Measurements from ENCODE around the gene SNX6.

DNA sequence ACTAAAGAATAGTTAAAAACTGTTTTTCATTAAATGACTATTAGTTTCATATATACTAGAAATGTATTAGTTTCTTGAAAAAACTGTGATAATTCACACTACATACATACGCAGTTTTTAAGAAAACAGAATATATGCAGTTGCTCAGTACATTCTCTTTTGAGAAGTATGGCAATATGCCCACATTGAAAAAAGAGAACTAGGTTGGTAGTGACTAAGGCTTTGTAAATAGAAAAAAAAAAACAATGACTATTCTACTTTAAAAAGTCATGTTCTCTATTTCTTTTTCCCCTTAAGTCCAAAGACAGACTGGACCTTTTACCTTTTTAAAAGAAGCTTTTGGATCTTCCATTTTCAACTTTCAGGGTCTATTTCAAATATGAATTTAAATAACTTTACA lies 25.0 kb downstream of the SNX6 start:
- TF ChIP-seq, protein P1, sequence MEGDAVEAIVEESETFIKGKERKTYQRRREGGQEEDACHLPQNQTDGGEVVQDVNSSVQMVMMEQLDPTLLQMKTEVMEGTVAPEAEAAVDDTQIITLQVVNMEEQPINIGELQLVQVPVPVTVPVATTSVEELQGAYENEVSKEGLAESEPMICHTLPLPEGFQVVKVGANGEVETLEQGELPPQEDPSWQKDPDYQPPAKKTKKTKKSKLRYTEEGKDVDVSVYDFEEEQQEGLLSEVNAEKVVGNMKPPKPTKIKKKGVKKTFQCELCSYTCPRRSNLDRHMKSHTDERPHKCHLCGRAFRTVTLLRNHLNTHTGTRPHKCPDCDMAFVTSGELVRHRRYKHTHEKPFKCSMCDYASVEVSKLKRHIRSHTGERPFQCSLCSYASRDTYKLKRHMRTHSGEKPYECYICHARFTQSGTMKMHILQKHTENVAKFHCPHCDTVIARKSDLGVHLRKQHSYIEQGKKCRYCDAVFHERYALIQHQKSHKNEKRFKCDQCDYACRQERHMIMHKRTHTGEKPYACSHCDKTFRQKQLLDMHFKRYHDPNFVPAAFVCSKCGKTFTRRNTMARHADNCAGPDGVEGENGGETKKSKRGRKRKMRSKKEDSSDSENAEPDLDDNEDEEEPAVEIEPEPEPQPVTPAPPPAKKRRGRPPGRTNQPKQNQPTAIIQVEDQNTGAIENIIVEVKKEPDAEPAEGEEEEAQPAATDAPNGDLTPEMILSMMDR (conservative IDR thresholded peaks at IDR 0.05; ENCODE audit: low read depth, low read length), result no peak
- no peak for TF ChIP-seq EZH2 (IDR thresholded peaks at IDR 0.05; ENCODE audit: low read length, unreplicated experiment)
